Pancreas (tissue), 10 donors: ENCODE results near the gene HLA-DMB. TPM values are rescaled to one million over a fixed set of nuclear protein-coding genes. Genes with fewer than 3 reads are reported as not detected.
A peak's percentile ranks its signal among the peaks of the same experiment; 100 is the strongest.

Experiments used
- ATAC-seq, 4 donors: fragments of 200-7000 bp; cut with Tn5 transposase; one replicate each; pipeline versions ENCODE4 v1.8.0 to v1.9.1; 2020; ENCODE audit warnings: mild to moderate bottlenecking in 4 of 4, moderate library complexity in 4 of 4
- DNase-seq, 6 donors: peaks; one replicate each; pipeline ENCODE4 v3.0.0-alpha.2; 2020
- FAIRE-seq: peaks from 2 replicates; lab custom pipeline; 2012; peaks lifted over from hg19 to GRCh38; lab: Jason Lieb, UNC
- H3K27ac ChIP-seq, 4 donors: fragments of 200-600 bp; sonication (generic); 1 replicate in 3 of 4; 2 replicates in 1 of 4; pipeline versions ENCODE4 v1.5.0 to v1.8.0; 2020
- H3K27me3 ChIP-seq, 4 donors: fragments of 200-600 bp; one replicate each; pipeline ENCODE4 v1.8.0; 2021
- H3K36me3 ChIP-seq, 3 donors: fragments of 200-600 bp; sonication (generic) in 1 of 3; one replicate each; pipeline versions ENCODE4 v1.5.0 to v1.8.0; 2020 to 2021
- H3K4me1 ChIP-seq, 3 donors: fragments of 200-600 bp; one replicate each; pipeline ENCODE4 v1.8.0; 2021
- H3K4me3 ChIP-seq, 4 donors: fragments of 200-600 bp; sonication (generic) in 2 of 4; one replicate each; pipeline versions ENCODE4 v1.5.0 to v1.8.0; 2020 to 2021
- H3K9me3 ChIP-seq, 4 donors: fragments of 200-600 bp; one replicate each; pipeline ENCODE4 v1.8.0; 2021
- CTCF ChIP-seq, 4 donors: fragments of 200-600 bp; sonication (generic) in 3 of 4; IDR thresholded peaks; one replicate each; pipeline versions ENCODE4 v1.5.0 to v1.8.0; 2021; ENCODE audit warnings: antibody characterized with exemption in 4 of 4
- WGBS, 2 donors: extraction: QIAGEN DNeasy Blood & Tissue Kit; methylation state at CpG; one replicate each; pipeline ENCODE4 v1.1.7; 2013; 5-methylcytosine and 5-hydroxymethylcytosine counted together
- intact Hi-C, 3 donors: fragments of 100-400 bp; cut with DNase I; formaldehyde crosslinking; loops; one replicate each; pipeline versions ENCODE4 v1.11.1 to v1.14.2; 2022
- polyA plus RNA-seq, 2 donors: library from polyadenylated mRNA; stranded (reverse); fragments of 200-250 nt; gene quantifications; one replicate each; pipeline ENCODE4 v1.2.3, GENCODE V29; 2013
- total RNA-seq, 6 donors: library from RNA; stranded (reverse); fragmentation: NEBNext Ultra II Directional in 4 of 6; extraction: Animal tissue kit (Norgen Biotek cat#: 25700) in 4 of 6; gene quantifications; one replicate each; pipeline versions ENCODE4 v1.2.1 to v1.2.4, GENCODE V29; 2021 to 2023
- donor health status: healthy with polysubstance abuse.
- donor health status: DM: no; HTN: no; CAD: no; lungs with moderate emphysema.
- donor health status: DM: no; HTN: no; CAD: no.
- donor health status: control.
- donor health status: control.
- donor health status: Bipolar disorder and iron deficiency.
- donor health status: DM: yes; HTN: yes; CAD: no.
- donor health status: DM: no; HTN: no; CAD: no.
- donor health status: DM: no; HTN: no; CAD: no.
- donor health status: DM: yes; HTN: yes; CAD: no.

The HLA-DMB gene
- total and polyA plus RNA-seq, 8 donors = 1.9 to 42.6 (median 4.3) TPM

DNA sequence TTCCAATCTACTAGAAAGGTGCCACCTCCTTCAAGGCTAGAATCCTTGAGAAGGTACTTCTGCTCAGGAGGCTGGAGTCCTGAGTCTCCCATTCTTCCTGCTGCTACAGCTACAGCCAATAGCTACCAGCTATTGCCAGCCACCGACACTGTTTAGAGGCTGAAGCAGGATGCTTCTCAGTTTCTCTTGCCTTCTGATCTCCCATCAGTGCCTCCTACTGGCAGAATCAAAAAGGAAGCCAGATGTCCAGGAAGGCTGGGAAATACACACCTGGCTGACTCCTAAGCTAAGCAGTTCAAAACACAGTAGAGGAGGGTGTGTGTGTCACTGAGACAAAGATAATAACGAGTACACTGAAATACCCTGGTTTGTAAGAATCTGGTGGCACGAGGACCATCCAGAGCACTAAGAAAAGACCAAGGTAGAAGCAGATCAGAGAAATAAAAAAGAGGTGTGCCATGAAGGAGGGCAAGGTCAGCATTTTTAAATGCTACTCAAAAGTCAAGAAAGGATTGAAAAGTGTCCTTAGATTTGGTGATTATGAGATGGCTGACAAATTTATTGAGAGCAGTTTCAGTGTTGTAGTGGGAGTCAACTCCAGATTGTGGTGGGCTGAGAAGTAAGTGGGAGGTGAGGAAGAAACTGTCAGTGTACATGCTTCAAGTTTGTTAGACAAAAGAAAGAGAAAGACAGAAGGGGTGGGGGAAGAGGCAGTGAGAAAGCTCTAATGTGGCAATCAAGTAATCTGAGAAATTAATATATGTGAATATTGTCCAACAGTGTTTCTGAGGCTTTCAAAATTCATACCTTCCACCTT is 14.4 kb upstream of the HLA-DMB start:
- DNase-seq (peak in 3 of 6 donors; percentile 48 to 70 (median 67)), ATAC-seq (peak; percentile 31 to 64 (median 54)), FAIRE-seq (no peak)
- H3K9me3 ChIP-seq = no peaks in the 10 kb centered on the region
- no peak overlapping the region for H3K4me3 ChIP-seq
- H3K36me3 ChIP-seq = no peaks in the 10 kb centered on the region
- intact Hi-C loops = no loop called here
- peak in 1 of 4 donors; percentile 29 for TF ChIP-seq CTCF (IDR thresholded peaks at IDR 0.05)
- H3K27ac ChIP-seq = peak overlapping the region in 1 of 4 donors; percentile 24
- no peaks in the 10 kb centered on the region for H3K27me3 ChIP-seq
- peaks cover 0 to 6% (median 0%) of the 10 kb centered on the region in 3 donors for H3K4me1 ChIP-seq
- WGBS, 2 donors = 14 to 23% methylated on average over 3 of the region's 3 CpGs

- Histone ChIP-seq H3K27me3 (no peaks in the 10 kb centered on the region), H3K4me3 (no peak overlapping the region), H3K27ac (no peak overlapping the region), H3K9me3 (no peaks in the 10 kb centered on the region), H3K36me3 (no peaks in the 10 kb centered on the region), H3K4me1 (peaks cover 0 to 6% (median 0%) of the 10 kb centered on the region in 3 donors)
- no peak for TF ChIP-seq CTCF (IDR thresholded peaks at IDR 0.05)
- WGBS, 2 donors = 87 to 93% methylated on average over 4 of the region's 4 CpGs
- DNase-seq (no peak), ATAC-seq (no peak), FAIRE-seq (no peak)
- intact Hi-C loops = no loop called here
These were observed 13.4 kb upstream of the HLA-DMB start for GRCh38 chr6:32954267-32954666.

GRCh38 chr6:32953775-32954174 is 12.9 kb upstream of the HLA-DMB start:
- no peaks in the 10 kb centered on the region for H3K9me3 ChIP-seq
- no peaks in the 10 kb centered on the region for H3K27me3 ChIP-seq
- intact Hi-C loops = no loop called here
- FAIRE-seq = no peak
- WGBS, 2 donors = 49 to 56% methylated on average over 4 of the region's 4 CpGs
- no peaks in the 10 kb centered on the region for H3K36me3 ChIP-seq
- H3K4me3 ChIP-seq = no peak overlapping the region
- DNase-seq = no peak
- peaks cover 0 to 6% (median 0%) of the 10 kb centered on the region in 3 donors for H3K4me1 ChIP-seq
- H3K27ac ChIP-seq = peak overlapping the region in 2 of 4 donors; percentile 71 to 85
- no peak for ATAC-seq
- TF ChIP-seq CTCF (IDR thresholded peaks at IDR 0.05) = no peak

- FAIRE-seq = peak; percentile 96
- peak; percentile 69 to 75 (median 72) for TF ChIP-seq CTCF (IDR thresholded peaks at IDR 0.05)
- no peaks in the 10 kb centered on the region for H3K27me3 ChIP-seq
- 34 to 35% methylated on average over 10 of the region's 10 CpGs for WGBS, 2 donors
- intact Hi-C loops = no loop called here
- H3K4me3 ChIP-seq = peak within 1 kb of the TSS in 2 of 4 donors; percentile 9 to 32
- DNase-seq = peak; percentile 79 to 93 (median 88)
- peaks cover 0 to 6% (median 0%) of the 10 kb centered on the region in 3 donors for H3K4me1 ChIP-seq
- ATAC-seq = peak; percentile 96 to 98 (median 98)
- no peaks in the 10 kb centered on the region for H3K9me3 ChIP-seq
- peak within 1 kb of the TSS in 3 of 4 donors; percentile 34 to 85 (median 71) for H3K27ac ChIP-seq
- H3K36me3 ChIP-seq = no peaks in the 10 kb centered on the region
These were observed 12.2 kb upstream of the HLA-DMB start, which contains the start of gene HLA-DMA for GRCh38 chr6:32952817-32953739. HLA-DMA (minus strand) TSS chr6:32953097; CDS start chr6:32953036, 61 bp downstream.
